Loucy (cell line): ENCODE data around the gene CDKN2B-AS1.

Experiments used
- H2AFZ ChIP-seq: fragments of 200-600 bp; sonication (generic); 2 replicates; pipeline ENCODE4 v1.6.0; 2016; ENCODE audit warnings: antibody characterized with exemption, mild to moderate bottlenecking, low read length, moderate library complexity
- H3F3A ChIP-seq: fragments of 200-600 bp; 2 replicates; pipeline ENCODE4 v1.6.0; 2016; ENCODE audit warnings: antibody characterized with exemption, low read depth, mild to moderate bottlenecking
- H3K27me3 ChIP-seq: fragments of 200-600 bp; sonication (generic); 2 replicates; pipeline ENCODE4 v1.6.1; 2014; ENCODE audit warnings: low read length, mild to moderate bottlenecking; ENCODE audit not compliant: insufficient read depth, poor library complexity, severe bottlenecking
- H3K36me3 ChIP-seq: fragments of 200-600 bp; sonication (generic); 2 replicates; pipeline ENCODE4 v1.6.1; 2016; ENCODE audit warnings: low read length; ENCODE audit not compliant: insufficient read depth
- H3K4me1 ChIP-seq: fragments of 200-600 bp; sonication (generic); 2 replicates; pipeline ENCODE4 v1.5.1; 2014; ENCODE audit warnings: low read length, mild to moderate bottlenecking; ENCODE audit not compliant: insufficient read depth, poor library complexity, severe bottlenecking
- H3K4me2 ChIP-seq: fragments of 200-600 bp; sonication (generic); 2 replicates; pipeline ENCODE4 v1.6.0; 2014; ENCODE audit warnings: antibody characterized with exemption, low read length, low read depth, mild to moderate bottlenecking; ENCODE audit not compliant: poor library complexity, severe bottlenecking
- H3K4me3 ChIP-seq: fragments of 200-600 bp; sonication (generic); 2 replicates; pipeline ENCODE4 v1.5.1; 2014; ENCODE audit warnings: low read length, mild to moderate bottlenecking, mixed read lengths; ENCODE audit not compliant: poor library complexity, severe bottlenecking
- H3K79me2 ChIP-seq: fragments of 200-600 bp; sonication (generic); 2 replicates; pipeline ENCODE4 v1.6.1; 2014; ENCODE audit warnings: low read length; ENCODE audit not compliant: insufficient read depth
- H3K9ac ChIP-seq: fragments of 200-600 bp; sonication (generic); 2 replicates; pipeline ENCODE4 v1.6.0; 2014; ENCODE audit warnings: mild to moderate bottlenecking, low read depth, low read length, moderate library complexity; ENCODE audit not compliant: poor library complexity, severe bottlenecking
- H3K9me2 ChIP-seq: fragments of 200-600 bp; sonication (generic); replicated peaks from 2 replicates; pipeline ENCODE4 v1.6.1; 2016; ENCODE audit warnings: low read depth, low read length, mixed read lengths
- H3K9me3 ChIP-seq: fragments of 200-600 bp; sonication (generic); 2 replicates; pipeline ENCODE4 v1.6.1; 2014; ENCODE audit warnings: mild to moderate bottlenecking, antibody characterized with exemption, low read length, low read depth; ENCODE audit not compliant: insufficient read depth
- H4K20me1 ChIP-seq: fragments of 200-600 bp; sonication (generic); 2 replicates; pipeline ENCODE4 v1.6.0; 2014; ENCODE audit warnings: antibody characterized with exemption, low read length, mild to moderate bottlenecking; ENCODE audit not compliant: insufficient read depth, poor library complexity, severe bottlenecking
- EZH2phosphoT487 ChIP-seq: fragments of 200-600 bp; IDR thresholded peaks from 2 replicates; pipeline ENCODE4 v1.6.1; 2018; ENCODE audit warnings: antibody characterized with exemption, mild to moderate bottlenecking, moderate library complexity, borderline replicate concordance
- TF ChIP-seq, protein P1 (sequence below): fragments of 200-600 bp; sonication (generic); conservative IDR thresholded peaks from 2 replicates; pipeline ENCODE4 v1.5.1; 2014; ENCODE audit warnings: mild to moderate bottlenecking, antibody characterized with exemption, low read length

Gene CDKN2B-AS1

DNA sequence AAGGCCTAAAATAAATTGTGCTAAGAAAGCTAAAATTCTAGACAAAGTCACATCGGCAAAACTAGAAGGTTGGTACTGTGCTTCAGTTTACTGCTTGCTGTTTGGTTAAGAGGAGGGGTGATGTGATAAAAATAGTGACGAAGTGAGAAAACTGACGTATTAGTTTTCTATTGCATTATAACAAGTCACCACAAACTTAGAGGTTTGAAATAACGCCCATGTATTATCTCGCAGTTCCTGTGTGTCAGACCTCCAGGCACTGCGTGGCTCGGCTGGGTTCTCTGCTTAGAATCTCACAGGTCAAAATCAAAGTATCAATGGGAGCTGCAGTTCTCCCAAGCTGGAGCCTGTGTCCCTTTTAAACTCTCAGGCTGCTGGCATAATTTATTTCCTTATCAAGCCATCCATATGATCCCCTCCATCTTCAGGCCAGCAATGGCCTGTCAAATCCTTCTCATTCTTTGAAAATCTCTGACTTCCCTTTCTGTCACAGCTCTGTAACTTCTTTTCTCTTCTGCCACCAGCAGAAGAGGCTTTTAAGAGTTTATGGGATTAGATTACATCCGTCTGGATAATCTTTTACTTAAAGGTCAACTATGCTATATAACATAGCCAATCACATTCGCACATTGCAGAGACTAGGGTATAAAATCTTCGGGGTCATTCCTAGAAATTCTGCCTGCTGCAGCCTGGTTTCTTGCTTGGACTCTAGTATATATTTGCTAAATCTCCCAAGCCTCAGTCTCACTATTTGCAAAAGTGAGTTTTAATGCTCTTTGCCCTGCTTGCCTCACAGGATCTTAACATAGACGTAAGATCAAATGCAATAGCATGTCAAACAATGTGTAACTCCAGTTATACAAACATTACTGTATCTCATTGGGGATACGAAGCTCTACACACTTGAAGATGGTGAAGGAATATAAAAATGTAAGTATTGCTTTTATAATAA lies 118.6 kb downstream of the CDKN2B-AS1 start:
- Histone ChIP-seq H3F3A (no peaks in the 10 kb centered on the region), H4K20me1 (no peaks in the 10 kb centered on the region), H3K9me2 (no peaks in the 10 kb centered on the region), H3K36me3 (no peaks in the 10 kb centered on the region), H3K79me2 (no peaks in the 10 kb centered on the region), H3K9ac (no peak overlapping the region), H2AFZ (no peak overlapping the region), H3K4me2 (no peak overlapping the region), H3K4me3 (no peak overlapping the region), H3K9me3 (no peaks in the 10 kb centered on the region), H3K4me1 (no peaks in the 10 kb centered on the region), H3K27me3 (no peaks in the 10 kb centered on the region)
- no peak for TF ChIP-seq EZH2phosphoT487
- TF ChIP-seq, protein P1, sequence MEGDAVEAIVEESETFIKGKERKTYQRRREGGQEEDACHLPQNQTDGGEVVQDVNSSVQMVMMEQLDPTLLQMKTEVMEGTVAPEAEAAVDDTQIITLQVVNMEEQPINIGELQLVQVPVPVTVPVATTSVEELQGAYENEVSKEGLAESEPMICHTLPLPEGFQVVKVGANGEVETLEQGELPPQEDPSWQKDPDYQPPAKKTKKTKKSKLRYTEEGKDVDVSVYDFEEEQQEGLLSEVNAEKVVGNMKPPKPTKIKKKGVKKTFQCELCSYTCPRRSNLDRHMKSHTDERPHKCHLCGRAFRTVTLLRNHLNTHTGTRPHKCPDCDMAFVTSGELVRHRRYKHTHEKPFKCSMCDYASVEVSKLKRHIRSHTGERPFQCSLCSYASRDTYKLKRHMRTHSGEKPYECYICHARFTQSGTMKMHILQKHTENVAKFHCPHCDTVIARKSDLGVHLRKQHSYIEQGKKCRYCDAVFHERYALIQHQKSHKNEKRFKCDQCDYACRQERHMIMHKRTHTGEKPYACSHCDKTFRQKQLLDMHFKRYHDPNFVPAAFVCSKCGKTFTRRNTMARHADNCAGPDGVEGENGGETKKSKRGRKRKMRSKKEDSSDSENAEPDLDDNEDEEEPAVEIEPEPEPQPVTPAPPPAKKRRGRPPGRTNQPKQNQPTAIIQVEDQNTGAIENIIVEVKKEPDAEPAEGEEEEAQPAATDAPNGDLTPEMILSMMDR: no peak

DNA sequence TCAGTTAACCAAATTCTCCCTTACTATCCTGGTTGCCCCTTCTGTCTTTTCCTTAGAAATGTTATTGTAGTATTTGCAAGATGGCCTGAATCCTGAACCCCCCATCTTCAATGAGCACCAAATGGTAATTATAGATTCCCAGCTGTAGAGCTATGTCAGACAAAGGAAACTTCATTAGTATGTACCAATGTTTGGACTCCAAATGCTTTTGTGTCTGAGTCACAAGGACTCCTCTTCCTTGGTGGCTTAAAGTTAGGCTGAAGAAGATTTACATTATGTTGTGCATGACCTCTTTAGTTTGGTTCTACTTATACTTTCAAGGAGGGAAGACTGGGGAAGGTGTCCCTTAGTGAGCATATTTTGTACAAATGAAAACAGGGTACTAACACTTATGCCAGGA lies 120.4 kb downstream of the CDKN2B-AS1 start:
- no peaks in the 10 kb centered on the region for H3K4me1 ChIP-seq
- H3K9me2 ChIP-seq: no peaks in the 10 kb centered on the region
- H3K27me3 ChIP-seq: no peaks in the 10 kb centered on the region
- no peaks in the 10 kb centered on the region for H3K36me3 ChIP-seq
- no peak overlapping the region for H3K4me3 ChIP-seq
- no peak overlapping the region for H3K9ac ChIP-seq
- no peaks in the 10 kb centered on the region for H3K79me2 ChIP-seq
- H3K4me2 ChIP-seq: no peak overlapping the region
- no peaks in the 10 kb centered on the region for H3F3A ChIP-seq
- no peak overlapping the region for H2AFZ ChIP-seq
- no peaks in the 10 kb centered on the region for H3K9me3 ChIP-seq
- no peaks in the 10 kb centered on the region for H4K20me1 ChIP-seq
- no peak for TF ChIP-seq EZH2phosphoT487
- TF ChIP-seq, protein P1: no peak

DNA sequence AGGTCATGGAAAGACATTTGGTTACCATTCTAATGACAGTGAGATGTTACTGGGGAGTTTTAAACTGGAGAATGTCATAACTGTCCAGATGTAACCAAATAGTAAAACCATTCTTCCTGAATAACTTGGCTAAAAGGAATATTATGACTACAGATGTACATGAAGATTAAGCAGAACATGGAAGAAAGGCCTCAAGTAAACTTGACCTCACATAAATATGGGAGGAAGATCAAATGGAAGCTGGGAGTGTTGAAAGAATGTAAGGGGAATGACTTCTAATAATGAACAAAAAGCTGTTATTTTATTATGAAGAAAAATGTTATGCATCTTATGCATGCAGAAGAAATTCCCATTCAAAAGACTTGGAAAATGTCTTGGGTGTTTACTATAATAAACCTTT lies 122.2 kb downstream of the CDKN2B-AS1 start:
- Histone ChIP-seq H3K79me2 (no peaks in the 10 kb centered on the region), H3F3A (no peaks in the 10 kb centered on the region), H3K27me3 (no peaks in the 10 kb centered on the region), H4K20me1 (no peaks in the 10 kb centered on the region), H2AFZ (no peak overlapping the region), H3K9me3 (no peaks in the 10 kb centered on the region), H3K4me2 (no peak overlapping the region), H3K9me2 (no peaks in the 10 kb centered on the region), H3K4me1 (no peaks in the 10 kb centered on the region), H3K9ac (no peak overlapping the region), H3K4me3 (no peak overlapping the region), H3K36me3 (no peaks in the 10 kb centered on the region)
- no peak for TF ChIP-seq EZH2phosphoT487
- TF ChIP-seq, protein P1: no peak
